NT2/D1 (cell line): ENCODE data around the gene PDK2.

ENCODE experiments used
- DNase-seq: peaks from one replicate; pipeline ENCODE4 v3.0.0-alpha.2; 2011; ENCODE audit warnings: low read depth, low spot score
- H3K27me3 ChIP-seq: 2 replicates; pipeline ENCODE4 v1.6.0; 2011; ENCODE audit warnings: mild to moderate bottlenecking; ENCODE audit not compliant: insufficient read length, insufficient read depth
- H3K36me3 ChIP-seq: 2 replicates; pipeline ENCODE4 v1.6.1; 2011; ENCODE audit warnings: mild to moderate bottlenecking, low read length, mixed read lengths; ENCODE audit not compliant: insufficient read depth, insufficient read length
- H3K4me1 ChIP-seq: 2 replicates; pipeline ENCODE4 v1.5.1; 2011; ENCODE audit not compliant: insufficient read depth, insufficient read length
- H3K4me3 ChIP-seq: 2 replicates; pipeline ENCODE4 v1.5.1; 2011; ENCODE audit warnings: low read depth; ENCODE audit not compliant: insufficient read length
- H3K9ac ChIP-seq: 2 replicates; pipeline ENCODE4 v1.6.0; 2011; ENCODE audit warnings: low read depth; ENCODE audit not compliant: insufficient read length
- H3K9me3 ChIP-seq: 2 replicates; pipeline ENCODE4 v1.5.1; 2011; ENCODE audit warnings: mild to moderate bottlenecking, low read length; ENCODE audit not compliant: insufficient read depth
- SUZ12 ChIP-seq: IDR thresholded peaks from 2 replicates; pipeline ENCODE4 v1.6.1; 2011; ENCODE audit not compliant: insufficient read length, insufficient read depth; ENCODE audit errors: extremely low read depth
- YY1 ChIP-seq: IDR thresholded peaks from 2 replicates; pipeline ENCODE4 v1.6.1; 2011; ENCODE audit not compliant: insufficient read length, insufficient read depth
- ZNF274 ChIP-seq: IDR thresholded peaks from 2 replicates; pipeline ENCODE4 v1.6.1; 2011; ENCODE audit warnings: mild to moderate bottlenecking, low read depth, low read length

Gene PDK2

DNA sequence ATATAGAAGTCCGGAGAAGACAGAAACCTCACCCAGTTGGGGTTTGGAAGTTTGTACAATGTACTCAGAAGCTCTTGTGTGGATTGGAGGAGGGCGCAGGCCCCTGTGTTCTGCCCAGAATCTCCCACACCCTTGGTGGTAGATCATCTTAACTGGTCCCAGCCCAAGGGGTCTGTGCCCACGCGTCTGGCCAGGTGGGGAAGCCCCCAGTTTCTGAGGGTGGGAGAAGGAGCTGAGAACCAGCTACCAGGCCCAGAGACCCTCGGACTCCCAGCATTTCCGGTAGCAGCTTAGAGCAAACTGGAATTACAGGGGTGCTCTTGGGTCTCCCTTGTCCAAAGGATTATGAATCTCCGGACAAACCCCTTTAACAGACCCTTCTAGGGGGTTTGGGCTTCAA is 57.6 kb downstream of the PDK2 start:
- H3K36me3 ChIP-seq = peaks cover 5% of the 10 kb centered on the region
- DNase-seq = no peak
- H3K4me1 ChIP-seq = peaks cover 26% of the 10 kb centered on the region
- H3K9me3 ChIP-seq = no peaks in the 10 kb centered on the region
- H3K9ac ChIP-seq = peak overlapping the region; percentile 75
- H3K4me3 ChIP-seq = peak overlapping the region; percentile 41
- TF ChIP-seq ZNF274 = no peak
- no peak for TF ChIP-seq SUZ12
- TF ChIP-seq YY1 = no peak
- H3K27me3 ChIP-seq = no peaks in the 10 kb centered on the region

DNA sequence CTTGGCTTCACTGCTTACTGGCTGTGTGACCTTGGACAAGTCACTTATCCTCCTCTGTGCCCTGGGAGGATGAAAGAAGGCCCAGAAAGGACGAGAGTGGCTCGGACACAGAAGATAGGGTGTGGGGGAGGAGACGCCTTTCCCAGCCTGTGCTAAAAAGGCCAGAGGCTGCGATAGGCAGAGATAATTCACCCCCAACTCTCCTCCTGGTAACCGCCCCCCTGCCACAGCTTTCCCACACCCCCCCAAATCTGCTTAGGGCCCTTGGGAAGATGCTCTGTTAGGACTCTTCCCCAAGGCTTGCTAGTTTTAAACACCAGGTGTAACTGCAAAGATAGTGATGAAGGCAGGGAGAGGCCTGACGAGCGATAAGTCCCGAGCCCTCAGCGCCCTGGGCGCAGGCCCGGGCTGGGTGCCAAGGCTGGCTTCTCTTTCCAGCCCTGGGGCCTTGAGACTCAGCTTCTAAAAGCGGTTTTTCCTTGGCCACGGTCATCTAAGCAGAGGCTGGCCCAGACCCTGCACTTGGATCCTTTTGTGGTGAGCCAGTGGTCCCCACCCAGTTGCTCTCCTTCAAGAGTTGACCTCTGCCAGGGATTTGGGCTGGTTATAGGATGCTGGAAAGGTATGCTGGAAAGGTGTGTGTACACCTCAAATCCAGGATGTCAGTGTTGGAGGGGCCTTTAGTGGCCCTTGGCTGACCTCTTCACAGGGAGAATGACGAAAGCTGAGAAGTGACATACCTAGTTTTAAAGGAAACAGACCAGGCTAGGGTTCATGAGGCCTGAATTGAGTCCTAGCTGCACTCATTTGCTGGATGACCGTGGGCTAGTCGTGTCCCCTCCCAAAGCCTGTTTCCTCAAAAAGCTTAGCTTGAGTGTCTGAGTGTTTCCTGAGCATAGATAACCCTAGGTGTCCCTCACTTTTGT is 58.8 kb downstream of the PDK2 start:
- H3K4me3 ChIP-seq = no peak overlapping the region
- no peak overlapping the region for H3K9ac ChIP-seq
- H3K27me3 ChIP-seq = no peaks in the 10 kb centered on the region
- TF ChIP-seq YY1 (no peak), ZNF274 (no peak), SUZ12 (no peak)
- H3K9me3 ChIP-seq = no peaks in the 10 kb centered on the region
- DNase-seq = no peak
- H3K36me3 ChIP-seq = no peaks in the 10 kb centered on the region
- peaks cover 19% of the 10 kb centered on the region for H3K4me1 ChIP-seq

DNA sequence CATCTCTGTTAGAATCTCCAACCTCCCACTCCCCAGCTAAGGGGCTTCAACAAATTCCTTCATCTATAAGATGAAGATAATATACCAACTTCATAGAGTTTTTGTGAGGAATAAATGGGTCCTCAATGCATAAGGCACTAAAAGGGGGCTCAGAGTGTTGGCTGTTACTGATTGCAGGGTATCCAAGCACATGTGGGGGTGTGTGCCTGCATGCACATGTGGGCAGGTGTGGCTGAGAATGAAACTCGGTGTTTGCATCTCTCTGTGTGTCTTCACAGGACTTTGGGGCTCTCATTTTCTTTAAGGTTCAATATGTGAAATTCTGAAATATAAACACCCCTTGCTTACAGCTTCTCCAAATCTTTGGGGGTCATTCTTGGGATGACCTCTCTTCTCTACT is 59.5 kb downstream of the PDK2 start:
- no peak overlapping the region for H3K4me3 ChIP-seq
- no peaks in the 10 kb centered on the region for H3K9me3 ChIP-seq
- H3K36me3 ChIP-seq = no peaks in the 10 kb centered on the region
- TF ChIP-seq YY1 = no peak
- no peak for TF ChIP-seq SUZ12
- H3K9ac ChIP-seq = peak overlapping the region; percentile 8
- peaks cover 15% of the 10 kb centered on the region for H3K4me1 ChIP-seq
- no peak for DNase-seq
- no peaks in the 10 kb centered on the region for H3K27me3 ChIP-seq

DNA sequence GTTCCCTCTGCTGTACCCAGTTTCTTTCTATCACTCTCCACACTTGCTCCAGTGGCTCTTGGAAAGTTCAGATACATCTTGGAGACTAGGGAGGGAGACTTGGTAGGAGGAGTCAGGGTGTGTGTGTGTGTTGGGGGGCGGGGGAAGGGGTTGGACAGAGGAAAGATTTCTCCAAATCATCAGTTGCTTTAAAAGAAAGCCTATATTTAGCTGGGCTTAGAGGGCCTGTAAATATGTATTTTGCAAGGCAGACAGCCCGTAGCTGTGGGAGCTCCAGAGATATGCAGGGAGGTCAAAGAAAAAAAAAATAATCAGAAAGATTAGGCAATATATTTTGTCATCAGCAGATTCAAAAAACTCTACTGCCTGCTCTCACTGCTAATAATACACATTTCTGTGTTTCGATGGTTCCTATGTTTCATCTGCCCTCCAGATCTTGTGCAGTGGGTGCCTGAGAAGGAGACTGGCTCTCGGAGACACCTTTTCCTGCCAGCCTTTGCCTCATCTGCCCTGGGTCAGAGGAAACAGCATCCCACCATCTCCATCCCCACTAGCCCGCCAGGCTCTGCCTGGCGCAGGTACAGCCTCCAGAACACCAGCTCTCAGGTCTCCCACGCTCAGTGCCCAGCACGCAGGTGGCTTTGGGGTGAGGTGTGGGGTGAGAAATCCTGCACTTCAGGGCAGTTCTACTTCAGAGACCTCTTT is 60.1 kb downstream of the PDK2 start:
- TF ChIP-seq SUZ12 (no peak), ZNF274 (no peak), YY1 (no peak)
- Histone ChIP-seq H3K27me3 (no peaks in the 10 kb centered on the region), H3K4me1 (peaks cover 15% of the 10 kb centered on the region), H3K36me3 (no peaks in the 10 kb centered on the region), H3K9me3 (no peaks in the 10 kb centered on the region), H3K4me3 (no peak overlapping the region), H3K9ac (peak overlapping the region; percentile 25)
- DNase-seq = no peak

DNA sequence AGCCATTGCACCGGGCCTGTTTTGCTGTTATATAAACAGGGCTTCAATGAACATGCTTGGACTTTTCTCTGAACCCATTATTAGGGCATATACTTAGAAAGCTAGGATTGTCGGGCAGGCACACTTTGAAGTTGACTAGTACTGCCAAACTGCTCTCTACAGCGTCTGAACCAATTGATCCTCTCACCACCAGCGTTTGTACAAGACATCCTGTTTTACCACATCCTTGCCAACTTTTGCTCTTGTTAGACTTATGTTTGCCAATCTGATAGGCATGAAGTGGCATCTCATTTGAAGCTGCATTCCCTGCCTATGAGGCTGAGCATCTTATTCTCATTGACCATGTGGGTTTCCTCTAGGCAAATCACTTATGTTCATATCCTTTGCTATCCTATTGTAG is 62.7 kb downstream of the PDK2 start:
- H3K9me3 ChIP-seq = no peaks in the 10 kb centered on the region
- H3K4me3 ChIP-seq = no peak overlapping the region
- H3K4me1 ChIP-seq = peaks cover 19% of the 10 kb centered on the region
- H3K27me3 ChIP-seq = peaks cover 11% of the 10 kb centered on the region
- H3K36me3 ChIP-seq = no peaks in the 10 kb centered on the region
- no peak for DNase-seq
- H3K9ac ChIP-seq = no peak overlapping the region
- TF ChIP-seq ZNF274 (no peak), SUZ12 (no peak), YY1 (no peak)

DNA sequence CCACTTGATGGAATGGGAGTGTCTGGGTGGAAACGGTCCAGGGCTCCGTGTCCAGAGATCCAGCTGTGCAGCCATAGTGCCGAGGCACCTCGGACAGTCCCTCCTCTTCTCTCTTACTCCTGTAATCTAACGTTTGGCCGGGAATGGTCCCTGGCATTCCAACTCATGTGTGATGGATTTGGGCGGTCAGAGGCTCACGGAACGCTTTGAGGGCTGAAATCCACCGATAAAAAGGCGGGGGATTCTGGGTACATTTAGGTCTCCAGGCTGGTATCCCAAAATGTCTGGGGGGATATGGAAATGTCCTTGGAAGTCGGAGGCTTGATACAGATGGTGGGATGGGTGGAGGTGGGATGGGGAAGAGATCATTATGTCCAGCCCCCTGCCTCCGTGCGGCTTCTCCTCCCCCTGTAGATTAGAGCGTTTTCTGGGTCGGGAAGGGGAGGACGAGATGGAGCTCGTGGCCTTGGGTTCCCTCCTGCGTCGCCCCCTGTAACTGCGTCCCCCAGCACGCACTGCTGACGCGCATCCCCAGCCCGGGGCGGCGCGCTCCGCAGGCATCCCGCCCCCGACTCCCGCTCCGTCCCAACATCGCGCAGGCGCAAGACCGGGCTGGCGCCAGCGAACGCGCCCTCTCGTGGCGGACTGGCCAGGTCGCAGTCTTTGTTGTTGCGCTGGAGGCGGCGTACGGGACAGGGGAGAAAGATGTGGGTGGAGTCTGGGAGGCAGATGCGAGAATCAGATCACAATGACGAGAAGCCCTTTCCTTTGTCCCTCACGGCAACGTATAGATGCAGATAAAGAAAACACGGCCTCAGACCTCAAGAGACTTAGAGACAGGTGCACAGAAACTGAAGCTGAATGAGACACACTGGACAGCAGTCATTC is 66.1 kb downstream of the PDK2 start:
- H3K36me3 ChIP-seq = no peaks in the 10 kb centered on the region
- peak overlapping the region; percentile 78 for H3K9ac ChIP-seq
- no peaks in the 10 kb centered on the region for H3K9me3 ChIP-seq
- peaks cover 17% of the 10 kb centered on the region for H3K4me1 ChIP-seq
- H3K4me3 ChIP-seq = peak overlapping the region; percentile 45
- H3K27me3 ChIP-seq = peaks cover 13% of the 10 kb centered on the region
- no peak for TF ChIP-seq YY1
- TF ChIP-seq ZNF274 = no peak
- no peak for TF ChIP-seq SUZ12
- DNase-seq = peak; percentile 84
